Gastroesophageal sphincter (tissue), 4 donors: ENCODE results near the gene MAFF. TPM values are rescaled to one million over a fixed set of nuclear protein-coding genes. Genes with fewer than 3 reads are reported as not detected.

Experiments
- ATAC-seq: fragments of 150-250 bp; one replicate; pipeline ENCODE4 v1.9.1; 2016; ENCODE audit warnings: mild to moderate bottlenecking, moderate library complexity
- H3K27ac ChIP-seq, 4 donors: fragments of 200-600 bp; sonication (generic) in 3 of 4; 1 replicate in 3 of 4; 2 replicates in 1 of 4; pipeline ENCODE4 v1.5.1; 2016 to 2019
- H3K27me3 ChIP-seq: fragments of 200-600 bp; sonication (generic); one replicate; pipeline ENCODE4 v1.5.1; 2019
- H3K36me3 ChIP-seq, 2 donors: fragments of 200-600 bp; sonication (generic); one replicate each; pipeline ENCODE4 v1.5.1; 2019; ENCODE audit warnings: control low read depth in 1 of 2
- H3K4me1 ChIP-seq, 3 donors: fragments of 200-600 bp; sonication (generic); 1 replicate in 2 of 3; 2 replicates in 1 of 3; pipeline ENCODE4 v1.5.1; 2016 to 2019; ENCODE audit warnings: control low read depth in 2 of 3
- H3K4me3 ChIP-seq, 2 donors: fragments of 200-600 bp; sonication (generic); one replicate each; pipeline ENCODE4 v1.5.1; 2019; ENCODE audit warnings: mild to moderate bottlenecking in 1 of 2, moderate library complexity in 1 of 2
- H3K9me3 ChIP-seq, 3 donors: fragments of 200-600 bp; sonication (generic); one replicate each; pipeline ENCODE4 v1.5.1; 2017 to 2019; ENCODE audit warnings: control low read depth in 2 of 3
- EP300 ChIP-seq: sonication (generic); formaldehyde crosslinking; IDR thresholded peaks from one replicate; pipeline ENCODE4 v1.6.1; 2017; ENCODE audit warnings: antibody characterized with exemption, mild to moderate bottlenecking
- POLR2A ChIP-seq, 2 donors: fragments of 450-650 bp; IDR thresholded peaks; one replicate each; pipeline ENCODE4 v1.6.1; 2017; ENCODE audit warnings: antibody characterized with exemption in 2 of 2, mild to moderate bottlenecking in 2 of 2, moderate library complexity in 1 of 2
- POLR2AphosphoS5 ChIP-seq: sonication (generic); formaldehyde crosslinking; IDR thresholded peaks from one replicate; pipeline ENCODE4 v1.6.1; 2017; ENCODE audit warnings: antibody characterized with exemption
- WGBS, 2 donors: methylation state at CpG; one replicate each; pipeline ENCODE4 v1.1.5; 2018; ENCODE audit warnings: low coverage in 1 of 2; 5-methylcytosine and 5-hydroxymethylcytosine counted together
- total RNA-seq, 4 donors: library from RNA; depleted of rRNA; stranded (reverse); fragments of >200 nt; gene quantifications; one replicate each; pipeline ENCODE4 v1.1.0, GENCODE V29; 2016
- TF ChIP-seq, protein P1 (sequence below), 4 experiments: fragments of 200-600 bp in 2 of 4; fragments of 450-650 bp in 2 of 4; sonication (generic) in 1 of 4; IDR thresholded peaks; one replicate each; pipeline ENCODE4 v1.5.1; 2017 to 2019; ENCODE audit warnings: antibody characterized with exemption in 4 of 4, mild to moderate bottlenecking in 2 of 4, moderate library complexity in 2 of 4

MAFF gene
- total RNA-seq, 4 donors from 2014 or later = 21.2 to 93.7 (median 51.2) TPM

DNA sequence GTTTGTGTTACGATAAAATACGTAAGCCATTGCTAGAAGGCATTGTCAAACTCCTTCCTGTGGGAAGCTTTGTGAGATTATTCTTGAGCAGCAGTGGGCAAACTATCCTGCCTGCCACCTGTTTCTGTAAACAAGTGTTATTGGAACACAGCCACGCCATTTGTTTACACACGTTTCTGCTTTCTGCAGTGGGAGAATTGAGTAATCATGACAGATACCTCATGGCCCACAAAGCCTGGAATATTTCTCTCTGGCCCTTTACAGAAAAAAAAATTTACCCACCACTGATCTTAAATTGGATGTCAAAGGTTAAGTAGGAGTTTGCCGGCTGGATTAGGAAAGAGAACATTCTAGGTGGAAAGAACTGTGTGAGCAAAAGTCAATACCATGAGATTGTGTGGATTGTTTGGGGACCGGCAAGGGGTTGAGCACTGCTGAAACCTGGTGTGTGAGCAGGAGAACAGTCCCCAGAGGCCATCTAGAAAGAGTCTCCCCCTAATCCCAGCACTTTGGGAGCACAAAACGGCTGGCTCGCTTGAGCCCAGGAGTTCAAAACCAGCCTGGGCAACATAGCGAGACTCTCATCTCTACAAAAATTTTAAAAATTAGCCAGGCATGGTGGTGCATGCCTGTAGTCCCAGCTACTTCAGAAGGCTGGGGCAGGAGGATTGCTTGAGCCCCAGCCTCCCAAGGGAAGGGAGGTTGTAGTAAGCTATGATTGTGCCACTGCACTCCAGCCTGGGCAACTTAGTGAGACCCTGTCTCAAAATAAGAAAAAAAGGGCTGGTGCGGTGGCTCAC, 14.2 kb upstream of the MAFF start:
- no peak for ATAC-seq
- H3K27ac ChIP-seq = no peak overlapping the region
- H3K36me3 ChIP-seq = no peaks in the 10 kb centered on the region
- no peaks in the 10 kb centered on the region for H3K9me3 ChIP-seq
- WGBS, 2 donors = 51 to 55% methylated on average over 8 to 9 of the region's 10 CpGs
- no peak overlapping the region for H3K4me3 ChIP-seq
- peak; percentile 65 for TF ChIP-seq POLR2AphosphoS5
- TF ChIP-seq, protein P1, sequence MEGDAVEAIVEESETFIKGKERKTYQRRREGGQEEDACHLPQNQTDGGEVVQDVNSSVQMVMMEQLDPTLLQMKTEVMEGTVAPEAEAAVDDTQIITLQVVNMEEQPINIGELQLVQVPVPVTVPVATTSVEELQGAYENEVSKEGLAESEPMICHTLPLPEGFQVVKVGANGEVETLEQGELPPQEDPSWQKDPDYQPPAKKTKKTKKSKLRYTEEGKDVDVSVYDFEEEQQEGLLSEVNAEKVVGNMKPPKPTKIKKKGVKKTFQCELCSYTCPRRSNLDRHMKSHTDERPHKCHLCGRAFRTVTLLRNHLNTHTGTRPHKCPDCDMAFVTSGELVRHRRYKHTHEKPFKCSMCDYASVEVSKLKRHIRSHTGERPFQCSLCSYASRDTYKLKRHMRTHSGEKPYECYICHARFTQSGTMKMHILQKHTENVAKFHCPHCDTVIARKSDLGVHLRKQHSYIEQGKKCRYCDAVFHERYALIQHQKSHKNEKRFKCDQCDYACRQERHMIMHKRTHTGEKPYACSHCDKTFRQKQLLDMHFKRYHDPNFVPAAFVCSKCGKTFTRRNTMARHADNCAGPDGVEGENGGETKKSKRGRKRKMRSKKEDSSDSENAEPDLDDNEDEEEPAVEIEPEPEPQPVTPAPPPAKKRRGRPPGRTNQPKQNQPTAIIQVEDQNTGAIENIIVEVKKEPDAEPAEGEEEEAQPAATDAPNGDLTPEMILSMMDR (IDR thresholded peaks at IDR 0.05) = no peak
- no peaks in the 10 kb centered on the region for H3K27me3 ChIP-seq
- no peaks in the 10 kb centered on the region for H3K4me1 ChIP-seq

DNA sequence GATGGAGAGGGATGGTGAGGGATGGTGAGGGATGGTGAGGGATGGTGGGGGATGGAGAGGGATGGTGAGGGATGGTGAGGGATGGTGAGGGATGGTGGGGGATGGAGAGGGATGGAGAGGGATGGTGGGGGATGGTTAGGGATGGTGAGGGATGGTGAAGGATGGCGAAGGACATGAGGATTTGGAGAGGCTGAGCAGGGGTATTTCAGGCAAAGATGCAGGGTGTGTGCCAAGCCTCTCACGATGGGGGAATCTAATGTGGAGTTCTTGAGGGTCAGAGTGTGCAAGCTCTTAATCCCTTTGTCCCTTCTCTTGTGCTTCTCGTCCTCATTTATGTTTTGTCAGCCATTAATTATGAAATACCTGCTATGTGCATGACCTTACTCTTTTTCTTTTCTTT, 12.7 kb upstream of the MAFF start:
- ATAC-seq = no peak
- WGBS, 2 donors = 52 to 62% methylated on average over 2 to 3 of the region's 3 CpGs
- H3K27ac ChIP-seq = no peak overlapping the region

DNA sequence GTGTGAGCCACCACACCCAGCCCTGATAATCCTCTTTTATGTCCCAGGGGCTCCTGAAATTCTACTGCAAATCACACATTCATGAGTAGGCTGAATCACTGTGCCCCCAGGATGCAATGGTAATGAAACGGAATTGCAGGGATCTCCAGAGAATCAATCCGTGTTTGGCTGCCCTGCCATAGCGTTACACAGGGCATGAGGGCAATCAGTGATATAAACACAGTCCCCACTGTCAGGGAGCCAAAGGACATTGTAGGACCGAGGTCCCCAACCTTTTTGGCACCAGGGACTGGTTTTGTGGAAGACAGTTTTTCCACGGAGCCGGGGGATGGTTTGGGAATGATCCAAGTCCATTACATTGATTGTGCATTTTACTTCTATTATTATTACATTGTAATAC, 11.2 kb upstream of the MAFF start:
- 100% methylated on average over 1 of the region's 6 CpGs; no CpG with 5 or more reads in 1 of the 2 donors for WGBS, 2 donors
- Histone ChIP-seq H3K36me3 (no peaks in the 10 kb centered on the region), H3K4me3 (no peak overlapping the region), H3K4me1 (peaks cover 0 to 11% (median 4%) of the 10 kb centered on the region in 3 donors), H3K27me3 (no peaks in the 10 kb centered on the region), H3K27ac (no peak overlapping the region), H3K9me3 (no peaks in the 10 kb centered on the region)
- no peak for ATAC-seq
- TF ChIP-seq POLR2AphosphoS5 = no peak

More for the DNA sequence above, 12.7 kb upstream of the MAFF start:
- TF ChIP-seq EP300 = no peak
- TF ChIP-seq, protein P1 (IDR thresholded peaks at IDR 0.05) = no peak
- TF ChIP-seq POLR2A (IDR thresholded peaks at IDR 0.05) = no peak
- TF ChIP-seq POLR2AphosphoS5 = no peak
- Histone ChIP-seq H3K27me3 (no peaks in the 10 kb centered on the region), H3K4me1 (peaks cover 0 to 4% (median 0%) of the 10 kb centered on the region in 3 donors), H3K9me3 (no peaks in the 10 kb centered on the region), H3K36me3 (no peaks in the 10 kb centered on the region), H3K4me3 (no peak overlapping the region)

DNA sequence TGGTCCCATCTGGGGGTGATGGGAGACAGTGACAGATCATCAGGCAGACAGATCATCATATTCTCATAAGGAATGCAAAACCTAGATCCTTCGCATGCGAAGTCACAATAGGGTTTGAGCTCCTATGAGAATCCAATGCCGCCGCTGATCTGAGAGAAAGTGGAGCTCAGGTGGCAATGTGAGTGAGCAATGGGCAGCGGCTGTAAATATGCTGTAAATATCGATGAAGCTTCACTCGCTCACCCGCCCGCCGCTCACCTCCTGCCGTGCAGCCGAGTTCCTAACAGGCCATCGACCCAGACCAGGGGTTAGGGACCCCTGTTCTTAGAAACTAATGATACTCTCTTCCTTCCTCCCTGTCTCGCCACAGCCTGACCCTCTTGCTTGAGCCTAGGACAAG, 10.7 kb upstream of the MAFF start:
- Histone ChIP-seq H3K27ac (no peak overlapping the region), H3K4me3 (no peak overlapping the region), H3K27me3 (no peaks in the 10 kb centered on the region), H3K36me3 (no peaks in the 10 kb centered on the region), H3K4me1 (peaks cover 0 to 11% (median 4%) of the 10 kb centered on the region in 3 donors), H3K9me3 (no peaks in the 10 kb centered on the region)
- ATAC-seq = no peak
- WGBS, 2 donors = 84 to 87% methylated on average over 6 to 13 of the region's 14 CpGs
- no peak for TF ChIP-seq EP300
- TF ChIP-seq, protein P1 (IDR thresholded peaks at IDR 0.05) = no peak
- TF ChIP-seq POLR2AphosphoS5 = no peak
- no peak for TF ChIP-seq POLR2A (IDR thresholded peaks at IDR 0.05)

DNA sequence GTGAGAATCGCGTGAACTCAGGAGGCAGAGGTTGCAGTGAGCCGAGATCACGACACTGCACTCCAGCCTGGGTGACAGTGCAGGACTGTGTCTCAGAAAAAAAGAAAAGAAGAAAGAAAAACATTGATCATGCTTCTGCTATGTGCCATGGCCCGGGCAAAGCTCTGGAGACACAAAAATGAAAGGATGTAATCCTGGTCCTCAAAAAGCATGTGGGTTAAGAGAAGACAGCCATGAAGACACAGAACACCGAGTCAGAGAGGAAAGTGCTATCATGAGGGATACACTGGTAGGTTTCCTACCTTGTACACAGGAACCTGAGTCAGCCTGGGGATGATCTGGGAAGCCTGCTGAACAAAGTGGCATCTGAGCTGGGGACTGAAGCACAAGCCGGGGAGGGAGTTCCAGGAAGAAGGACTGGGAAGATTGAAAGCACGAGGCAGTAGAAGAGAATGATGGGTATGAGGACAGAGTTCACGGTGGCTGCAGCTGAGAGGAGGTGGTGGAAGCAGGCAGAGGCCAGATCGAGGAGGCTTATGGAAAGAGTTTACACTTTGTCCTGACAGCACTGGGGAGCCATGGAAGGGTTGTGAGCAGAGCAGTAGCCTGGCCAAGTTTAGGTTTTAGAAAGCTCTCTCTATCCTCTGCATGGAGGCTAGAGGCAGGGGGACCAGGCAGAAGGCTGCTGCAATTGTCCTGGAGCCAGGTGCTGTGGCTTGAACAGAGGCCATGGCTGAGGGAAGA, 9.9 kb upstream of the MAFF start:
- Histone ChIP-seq H3K36me3 (no peaks in the 10 kb centered on the region), H3K9me3 (no peaks in the 10 kb centered on the region), H3K4me3 (no peak overlapping the region), H3K27me3 (no peaks in the 10 kb centered on the region), H3K4me1 (peaks cover 0 to 11% (median 4%) of the 10 kb centered on the region in 3 donors), H3K27ac (no peak overlapping the region)
- no peak for ATAC-seq
- TF ChIP-seq POLR2AphosphoS5 = no peak
- WGBS, 2 donors = 64 to 81% methylated on average over 2 to 7 of the region's 10 CpGs
